ENCODE data around the gene AGMAT.

- TF ChIP-seq CTCF (IDR thresholded peaks at IDR 0.05) (no peak), POLR2A (IDR thresholded peaks at IDR 0.05) (peak; percentile 90 to 99)
These were observed 32.6 kb upstream of the AGMAT start, which contains the start of gene DDI2 for GRCh38 chr1:15617173-15618076.
